ENCODE data around the gene CALHM4.
A peak's percentile ranks its signal among the peaks of the same experiment; 100 is the strongest.

The CALHM4 gene

GRCh38 chr6:116543149-116543548 is 10.4 kb upstream of the CALHM4 start:
- no peak for DNase-seq

DNA sequence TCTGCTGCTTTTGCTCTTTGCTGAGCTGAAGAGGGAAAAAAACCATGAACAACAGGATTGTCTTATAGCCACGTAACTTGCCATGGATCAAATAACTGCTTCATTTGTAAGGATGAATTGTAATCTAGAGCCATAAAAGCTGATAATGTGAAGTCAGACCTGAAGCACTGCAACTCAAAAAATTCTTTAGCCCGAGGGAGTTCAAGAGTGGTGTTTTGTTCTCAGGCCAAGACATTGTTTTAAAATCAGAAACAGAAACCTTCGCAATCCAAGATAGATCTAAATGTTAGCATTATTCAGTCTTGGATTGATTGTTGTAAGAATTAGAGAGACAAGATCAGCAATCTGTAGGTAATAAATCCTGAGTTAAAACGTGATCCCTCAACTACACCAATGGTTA is 7.9 kb upstream of the CALHM4 start, which contains the start of gene TRAPPC3L:
TSS of gene TRAPPC3L (minus strand) at position 34 of the 400 bp plus-strand sequence. CDS start 170 bp downstream, outside the sequence.
- no peak for DNase-seq

DNA sequence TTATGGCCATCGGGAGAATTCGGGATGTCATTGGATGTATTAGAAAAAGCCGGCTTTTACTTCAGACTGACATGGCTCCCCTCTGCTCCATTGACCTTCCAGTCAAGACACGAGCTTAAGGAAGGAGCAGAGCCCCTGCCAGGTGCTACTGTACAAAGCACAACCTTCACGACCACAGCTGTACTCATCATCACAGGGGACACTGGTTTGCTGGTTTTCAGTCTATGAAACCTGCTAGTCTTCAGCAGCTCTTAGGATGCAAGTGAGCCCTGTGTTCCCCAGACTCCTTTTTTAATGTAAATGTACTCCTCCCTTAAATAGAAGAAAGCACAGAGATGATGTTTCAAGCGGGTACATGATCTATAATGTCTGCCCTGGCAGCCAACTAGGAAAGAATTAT is 6.2 kb upstream of the CALHM4 start:
- no peak for DNase-seq

DNA sequence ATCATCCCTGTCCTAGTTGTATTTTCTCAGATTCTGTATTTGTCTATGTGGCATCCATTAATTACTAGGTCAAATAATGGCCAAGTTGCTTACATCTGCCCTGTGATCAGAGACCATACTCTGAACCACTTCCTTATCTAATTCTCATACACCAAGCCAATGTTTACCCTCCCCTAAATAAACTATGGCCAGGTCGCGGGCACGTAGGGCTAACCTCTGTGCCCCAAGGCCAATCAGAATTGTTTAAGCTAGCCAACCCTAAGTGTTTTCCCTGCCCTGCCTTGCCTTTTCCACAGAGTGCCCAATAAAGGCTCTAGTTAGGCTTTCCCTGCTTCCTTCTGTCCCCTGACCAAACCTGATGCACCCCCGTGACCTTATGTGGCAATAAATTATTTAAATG is 2.8 kb upstream of the CALHM4 start:
- DNase-seq, result no peak

DNA sequence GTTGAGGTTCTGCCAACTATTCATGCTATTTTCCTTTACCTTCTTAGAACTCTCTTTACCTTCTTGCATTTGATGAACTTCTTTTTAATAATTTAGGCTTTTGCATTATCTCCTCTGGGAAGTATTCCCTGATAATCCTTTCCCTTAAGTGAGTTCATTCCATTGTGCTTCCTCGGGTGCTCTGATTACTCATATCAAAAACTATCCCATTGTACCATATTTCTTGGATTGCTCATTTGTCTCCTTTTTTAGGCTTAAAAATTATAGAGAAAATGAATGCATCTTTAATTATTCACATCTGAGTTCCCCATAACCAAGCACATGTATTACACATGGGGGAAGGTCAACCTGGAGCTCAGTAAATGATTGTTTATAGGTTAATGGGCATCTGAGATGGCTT is 2.5 kb downstream of the CALHM4 start:
- no peak for DNase-seq

- no peak for DNase-seq
Observed at GRCh38 chr6:116556814-116557415, 3.4 kb downstream of the CALHM4 start.

DNA sequence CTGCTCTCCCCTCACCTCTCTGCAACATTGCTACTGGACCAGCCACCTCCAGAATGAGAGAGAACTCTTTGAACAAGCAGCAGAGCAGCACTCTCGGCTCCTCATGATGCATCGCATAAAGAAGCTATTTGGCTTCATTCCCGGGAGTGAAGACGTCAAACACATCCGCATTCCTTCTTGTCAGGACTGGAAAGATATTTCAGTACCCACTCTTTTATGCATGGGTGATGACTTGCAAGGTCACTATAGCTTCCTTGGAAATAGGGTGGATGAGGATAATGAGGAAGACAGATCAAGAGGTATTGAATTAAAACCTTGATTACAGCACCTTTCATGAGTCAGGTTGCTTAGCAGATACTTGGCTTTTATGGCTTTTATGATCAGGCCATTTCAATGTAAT is 4.3 kb downstream of the CALHM4 start:
- peak; percentile 58 for DNase-seq

GRCh38 chr6:116560130-116560529 is 6.6 kb downstream of the CALHM4 start:
- DNase-seq, result no peak

GRCh38 chr6:116561377-116562018 is 7.9 kb downstream of the CALHM4 start:
- DNase-seq, result peak; percentile 29

DNA sequence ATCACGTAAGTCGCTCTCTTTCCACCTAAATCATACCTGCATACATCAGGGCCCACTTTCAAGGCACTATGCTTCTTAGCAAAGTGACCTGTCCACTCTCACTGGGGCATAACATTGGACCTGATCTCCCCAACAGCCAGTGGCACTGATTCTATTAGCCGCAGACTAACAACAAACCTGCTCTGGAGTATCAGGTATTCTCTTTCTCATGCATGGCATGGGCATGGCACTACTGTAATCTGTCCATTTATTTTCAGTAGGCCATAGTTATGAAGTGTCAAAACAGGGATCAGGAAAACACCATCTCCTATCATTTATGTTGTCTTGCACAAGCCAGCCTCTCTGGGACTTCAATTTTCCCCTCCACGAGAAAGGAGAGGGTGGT is 8.5 kb downstream of the CALHM4 start:
- DNase-seq, result no peak

- DNase-seq, result no peak
Observed at GRCh38 chr6:116562614-116563013, 9.1 kb downstream of the CALHM4 start.

GRCh38 chr6:116563830-116564229 is 10.3 kb downstream of the CALHM4 start:
- DNase-seq, result no peak

DNA sequence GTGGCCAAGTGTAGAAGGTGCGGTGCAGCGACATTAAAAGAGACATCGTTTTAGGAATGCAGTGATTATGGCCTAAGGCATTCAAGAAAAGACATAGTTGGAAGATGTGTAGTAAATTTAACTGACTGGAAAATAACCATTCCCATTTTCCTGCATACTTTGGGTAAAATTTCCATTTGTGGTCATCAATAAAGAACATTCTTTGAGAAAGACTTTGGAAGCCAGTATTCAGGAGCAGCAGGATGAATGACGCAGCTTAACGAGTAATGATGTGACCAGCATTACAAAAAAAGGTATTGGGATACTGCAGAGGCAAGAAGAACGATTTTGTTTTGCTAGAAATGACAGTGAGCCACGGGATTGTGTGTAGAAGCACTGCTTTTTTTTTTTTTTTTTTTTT is 10.8 kb downstream of the CALHM4 start:
- DNase-seq, result no peak

GRCh38 chr6:116564921-116565872 is 11.6 kb downstream of the CALHM4 start:
- DNase-seq, result no peak

DNA sequence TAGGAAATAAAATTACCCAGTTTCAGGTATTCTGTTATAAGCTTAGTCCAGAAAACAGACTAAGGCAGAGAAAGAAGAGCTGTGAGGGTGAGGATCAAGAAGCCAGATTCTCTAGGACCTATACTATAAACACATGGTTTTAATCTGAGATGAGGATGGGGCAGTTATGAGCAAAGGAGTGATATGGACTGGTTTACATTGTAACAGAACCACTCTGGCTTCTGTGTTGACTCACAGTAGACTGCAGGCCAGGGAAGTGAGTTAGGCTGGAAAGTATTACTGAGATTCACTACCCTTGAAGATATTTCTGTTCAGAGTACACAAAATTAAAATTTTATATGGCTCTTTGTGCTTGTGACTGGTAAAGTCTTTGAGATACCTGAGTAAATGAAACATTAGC is 14.6 kb downstream of the CALHM4 start:
- no peak for DNase-seq

DNA sequence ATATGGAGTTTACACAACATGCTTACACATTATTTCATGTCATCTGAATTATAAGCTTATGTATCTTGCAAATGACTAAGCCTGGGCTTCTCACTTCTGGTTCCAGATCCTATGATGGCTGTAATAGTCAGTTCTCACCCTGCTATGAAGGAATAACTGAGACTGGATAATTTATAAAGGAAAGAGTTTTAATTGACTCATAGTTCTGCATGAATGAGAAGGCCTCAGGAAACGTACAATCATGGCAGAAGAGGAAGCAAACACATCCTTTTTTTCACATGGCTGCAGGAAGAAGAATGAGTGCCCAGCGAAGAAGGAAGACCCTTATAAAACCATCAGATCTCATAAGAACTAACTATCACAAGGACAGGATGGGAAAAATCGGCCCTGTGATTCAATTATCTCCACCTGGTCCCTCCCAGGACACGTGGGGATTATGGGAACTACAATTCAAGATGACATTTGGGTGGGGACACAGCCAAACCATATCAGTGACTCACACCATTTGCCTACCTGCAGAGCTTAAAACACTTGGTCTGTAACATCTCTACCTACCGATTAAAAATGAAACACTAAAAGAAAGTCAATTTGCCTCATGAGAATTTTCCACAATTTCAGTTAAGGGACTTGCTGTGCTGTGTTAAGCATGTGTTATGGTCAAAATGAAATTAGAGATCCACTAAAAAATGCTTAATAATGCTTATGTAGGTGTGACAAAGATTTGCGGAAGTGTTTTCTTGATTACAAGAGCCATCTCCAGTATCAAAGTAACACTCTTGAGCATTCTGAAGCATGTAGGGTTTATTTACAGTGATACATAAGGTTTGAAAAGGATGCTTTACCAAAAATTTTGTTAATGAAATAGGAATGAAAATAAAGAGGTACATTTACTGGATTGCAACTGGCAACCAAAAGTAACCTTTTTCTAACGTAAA is 15.5 kb downstream of the CALHM4 start:
- no peak for DNase-seq

GRCh38 chr6:116570856-116571682 is 17.5 kb downstream of the CALHM4 start, which contains the start of gene RWDD1:
Gene RWDD1, plus strand, starts transcription at chr6:116571504. Its CDS starts 79 bp downstream, at chr6:116571583.
- peak; percentile 98 for DNase-seq

- DNase-seq, result no peak
Observed at GRCh38 chr6:116571683-116572000, 18.1 kb downstream of the CALHM4 start.

DNA sequence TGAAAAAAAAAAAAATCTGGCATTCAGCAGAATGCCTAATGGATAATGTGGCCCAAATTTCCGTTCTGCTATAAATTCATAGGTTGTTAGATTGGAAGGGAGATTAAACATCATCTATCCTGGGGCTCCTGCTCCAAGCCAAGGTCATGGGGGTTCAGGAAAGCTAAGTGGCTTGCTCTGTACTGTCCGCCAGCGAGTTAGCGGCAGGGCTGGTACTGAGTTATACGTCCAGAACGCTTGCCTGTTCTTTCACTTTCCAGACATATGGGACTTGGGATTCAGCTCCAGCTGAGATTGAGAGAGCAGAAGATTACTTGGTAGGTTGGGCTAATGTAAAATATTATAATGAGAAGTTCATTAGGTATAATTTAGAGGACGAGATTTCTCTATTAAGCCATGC is 18.6 kb downstream of the CALHM4 start:
- DNase-seq, result no peak

- DNase-seq, result no peak
Observed at GRCh38 chr6:116575227-116575626, 21.7 kb downstream of the CALHM4 start.

DNA sequence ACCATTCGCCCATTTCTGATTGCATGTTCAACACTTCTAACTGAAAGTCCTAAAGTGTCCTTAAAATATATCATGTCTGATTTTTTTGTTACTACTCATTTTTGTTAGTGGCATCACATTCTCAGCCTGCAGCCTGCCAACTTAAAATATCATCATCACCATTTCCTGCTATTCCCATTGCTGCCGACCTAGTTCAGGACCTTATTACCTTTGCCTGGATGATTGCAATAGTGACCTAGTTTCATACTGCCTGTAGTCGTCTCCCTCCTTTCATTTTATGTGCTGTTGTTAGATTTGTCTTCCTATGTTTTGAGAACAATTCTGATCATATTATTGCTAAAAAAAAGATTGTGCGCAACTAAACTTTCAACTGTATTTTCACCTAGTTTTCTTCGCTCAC is 23.9 kb downstream of the CALHM4 start:
- DNase-seq, result no peak

DNA sequence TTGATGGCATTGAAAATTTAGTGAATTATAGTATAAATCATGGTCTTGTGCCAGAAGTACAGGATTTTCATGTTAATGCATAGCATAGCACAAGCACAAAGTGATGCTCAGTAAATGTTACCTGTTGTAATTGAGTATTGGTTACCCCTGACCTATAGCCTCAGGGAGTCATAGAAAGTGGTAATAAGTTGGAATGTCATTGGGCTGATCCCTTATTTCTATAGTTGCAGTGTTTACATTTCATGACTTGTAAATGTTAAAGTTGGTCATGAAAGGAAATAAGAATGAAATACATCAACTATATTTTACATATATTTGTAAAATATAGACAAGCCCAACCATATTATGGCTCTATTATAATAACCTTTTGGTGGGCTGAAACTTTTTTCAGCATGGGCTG is 24.8 kb downstream of the CALHM4 start:
- DNase-seq, result no peak

Measured in DMS153 (cell line).